Kidney (tissue), 14 donors: ENCODE data around the gene HLF. TPM values are rescaled to one million over a fixed set of nuclear protein-coding genes. Genes with fewer than 3 reads are reported as not detected.

Source experiments
- DNase-seq, 5 donors: peaks; one replicate each; pipeline ENCODE4 v3.0.0-alpha.2; 2013 to 2020
- FAIRE-seq: peaks from 2 replicates; lab custom pipeline; 2012; peaks lifted over from hg19 to GRCh38; lab: Jason Lieb, UNC
- H3K27ac ChIP-seq, 2 donors: one replicate each; pipeline ENCODE4 v1.7.0; 2013; ENCODE audit warnings: low read depth in 2 of 2, low read length in 2 of 2, inconsistent platforms in 1 of 2
- H3K27me3 ChIP-seq: one replicate; pipeline ENCODE4 v1.7.1; 2013; ENCODE audit warnings: low read length, inconsistent platforms; ENCODE audit not compliant: control insufficient read depth, insufficient read depth
- H3K36me3 ChIP-seq, 3 donors: one replicate each; pipeline versions ENCODE4 v1.7.0 to v1.7.1; 2013; ENCODE audit warnings: low read length in 3 of 3, control low read depth in 1 of 3, inconsistent platforms in 1 of 3; ENCODE audit not compliant: insufficient read depth in 3 of 3, control insufficient read depth in 2 of 3
- H3K4me1 ChIP-seq, 3 donors: one replicate each; pipeline versions ENCODE4 v1.7.0 to v1.7.1; 2013; ENCODE audit warnings: low read length in 3 of 3, inconsistent platforms in 1 of 3, low read depth in 1 of 3; ENCODE audit not compliant: control insufficient read depth in 2 of 3, insufficient read depth in 2 of 3
- H3K4me3 ChIP-seq, 3 donors: one replicate each; pipeline versions ENCODE4 v1.7.0 to v1.8.1; 2013; ENCODE audit warnings: low read length in 3 of 3, control low read depth in 1 of 3, inconsistent platforms in 1 of 3
- H3K9ac ChIP-seq, 3 donors: one replicate each; pipeline versions ENCODE4 v1.7.0 to v1.7.1; 2013; ENCODE audit warnings: low read length in 3 of 3, control low read depth in 1 of 3, inconsistent platforms in 1 of 3
- H3K9me3 ChIP-seq, 3 donors: one replicate each; pipeline versions ENCODE4 v1.7.0 to v1.7.1; 2013; ENCODE audit warnings: low read length in 3 of 3, control low read depth in 1 of 3, inconsistent platforms in 1 of 3; ENCODE audit not compliant: control insufficient read depth in 2 of 3, insufficient read depth in 1 of 3
- intact Hi-C: fragments of 100-400 bp; cut with DNase I; formaldehyde crosslinking; loops from one replicate; pipeline ENCODE4 v1.11.1; 2022
- polyA plus RNA-seq: library from polyadenylated mRNA; stranded (reverse); fragments of 350-450 nt; fragmentation: Illumina TruSeq; extraction: RNeasy Lipid Tissue Mini Kit (QIAGEN cat#74804); gene quantifications from one replicate; pipeline ENCODE4 v1.2.3, GENCODE V29; 2014; ENCODE audit warnings: low read depth, low replicate concordance; ENCODE audit not compliant: insufficient read depth
- total RNA-seq: library from RNA; stranded (reverse); fragmentation: NEBNext Ultra II Directional; extraction: Animal tissue kit (Norgen Biotek cat#: 25700); gene quantifications from one replicate; pipeline ENCODE4 v1.2.1, GENCODE V29; 2021
- TF ChIP-seq, protein P1 (sequence below): IDR thresholded peaks from 3 replicates; pipeline ENCODE4 v1.5.1; 2012; ENCODE audit warnings: mild to moderate bottlenecking, moderate library complexity, borderline replicate concordance; ENCODE audit not compliant: insufficient read depth; ENCODE audit errors: extremely low read depth
- donor health status: control.
- donor health status: control.
- donor health status: control.
- donor health status: control.
- donor health status: control.
- donor health status: DM: yes; HTN: yes; CAD: no.
- donor health status: Normal renal cell carcinoma (clear cell type).

Gene HLF
- total and polyA plus RNA-seq, 2 donors from 2014 or later = 9.1 to 38.4 TPM

DNA sequence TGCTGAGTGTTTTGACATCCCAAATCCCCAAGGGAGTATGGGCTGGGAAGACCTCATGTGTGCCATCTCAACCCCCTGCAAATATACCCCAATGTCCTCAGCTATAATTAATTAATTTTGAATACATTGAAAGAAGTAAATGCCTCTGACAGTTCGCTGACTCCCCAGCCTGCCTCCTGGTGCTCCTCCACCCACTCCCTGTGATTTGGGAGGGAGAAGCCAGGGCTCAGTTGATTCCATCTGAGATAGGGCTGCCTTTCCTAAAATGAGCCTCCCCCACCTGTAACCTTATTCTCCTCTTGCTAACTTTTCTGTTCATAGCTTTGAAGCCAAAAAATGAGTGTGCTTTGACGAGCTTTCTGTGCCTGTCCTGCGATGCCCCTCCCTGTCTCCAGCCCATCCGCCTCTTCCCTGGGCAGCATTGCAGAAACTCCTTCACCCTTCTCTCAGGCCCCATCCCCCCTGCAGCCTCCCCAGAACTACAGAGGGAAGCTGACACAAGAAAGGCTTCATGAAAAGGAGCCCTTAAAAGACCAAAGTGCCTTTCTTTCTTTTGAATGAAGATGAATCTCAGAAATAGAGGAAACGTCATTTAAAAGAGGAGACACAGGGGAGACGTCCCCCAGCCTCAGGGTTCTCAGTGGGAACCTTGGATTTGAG, 70.3 kb downstream of the HLF start:
- Histone ChIP-seq H3K27ac (no peak overlapping the region), H3K36me3 (no peaks in the 10 kb centered on the region), H3K4me1 (peaks cover 0 to 6% (median 0%) of the 10 kb centered on the region in 3 donors), H3K27me3 (no peaks in the 10 kb centered on the region), H3K9me3 (no peaks in the 10 kb centered on the region), H3K9ac (no peak overlapping the region), H3K4me3 (no peak overlapping the region)
- no peak for FAIRE-seq
- no peak for DNase-seq
- TF ChIP-seq, protein P1, sequence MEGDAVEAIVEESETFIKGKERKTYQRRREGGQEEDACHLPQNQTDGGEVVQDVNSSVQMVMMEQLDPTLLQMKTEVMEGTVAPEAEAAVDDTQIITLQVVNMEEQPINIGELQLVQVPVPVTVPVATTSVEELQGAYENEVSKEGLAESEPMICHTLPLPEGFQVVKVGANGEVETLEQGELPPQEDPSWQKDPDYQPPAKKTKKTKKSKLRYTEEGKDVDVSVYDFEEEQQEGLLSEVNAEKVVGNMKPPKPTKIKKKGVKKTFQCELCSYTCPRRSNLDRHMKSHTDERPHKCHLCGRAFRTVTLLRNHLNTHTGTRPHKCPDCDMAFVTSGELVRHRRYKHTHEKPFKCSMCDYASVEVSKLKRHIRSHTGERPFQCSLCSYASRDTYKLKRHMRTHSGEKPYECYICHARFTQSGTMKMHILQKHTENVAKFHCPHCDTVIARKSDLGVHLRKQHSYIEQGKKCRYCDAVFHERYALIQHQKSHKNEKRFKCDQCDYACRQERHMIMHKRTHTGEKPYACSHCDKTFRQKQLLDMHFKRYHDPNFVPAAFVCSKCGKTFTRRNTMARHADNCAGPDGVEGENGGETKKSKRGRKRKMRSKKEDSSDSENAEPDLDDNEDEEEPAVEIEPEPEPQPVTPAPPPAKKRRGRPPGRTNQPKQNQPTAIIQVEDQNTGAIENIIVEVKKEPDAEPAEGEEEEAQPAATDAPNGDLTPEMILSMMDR = no peak
- intact Hi-C loops = no loop called here

DNA sequence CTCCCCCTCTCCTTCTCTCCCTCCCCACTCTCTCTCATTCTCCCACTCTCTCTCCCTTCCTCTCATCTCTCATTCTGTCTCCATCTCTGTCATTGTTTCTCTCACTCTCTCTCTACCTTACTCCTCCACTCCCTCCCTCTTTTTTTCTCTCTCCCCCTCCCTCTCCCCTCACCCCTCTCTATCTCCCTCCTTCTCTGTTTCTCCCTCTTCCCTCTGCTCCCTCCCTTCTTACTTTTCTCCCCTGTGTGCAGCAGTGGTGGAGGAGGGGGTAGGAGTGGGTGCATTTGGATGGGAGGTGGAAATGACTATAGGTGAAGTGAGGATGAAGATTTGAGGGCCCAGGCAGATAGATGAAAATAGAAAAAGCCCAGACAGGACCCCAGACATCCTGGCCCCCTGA, 70.9 kb downstream of the HLF start:
- intact Hi-C loops = no loop called here
- H3K27me3 ChIP-seq = no peaks in the 10 kb centered on the region
- H3K27ac ChIP-seq = no peak overlapping the region
- no peak for FAIRE-seq
- no peak overlapping the region for H3K4me3 ChIP-seq
- peaks cover 0 to 6% (median 0%) of the 10 kb centered on the region in 3 donors for H3K4me1 ChIP-seq
- H3K9me3 ChIP-seq = no peaks in the 10 kb centered on the region
- TF ChIP-seq, protein P1 = no peak
- no peak for DNase-seq
- no peaks in the 10 kb centered on the region for H3K36me3 ChIP-seq
- no peak overlapping the region for H3K9ac ChIP-seq

DNA sequence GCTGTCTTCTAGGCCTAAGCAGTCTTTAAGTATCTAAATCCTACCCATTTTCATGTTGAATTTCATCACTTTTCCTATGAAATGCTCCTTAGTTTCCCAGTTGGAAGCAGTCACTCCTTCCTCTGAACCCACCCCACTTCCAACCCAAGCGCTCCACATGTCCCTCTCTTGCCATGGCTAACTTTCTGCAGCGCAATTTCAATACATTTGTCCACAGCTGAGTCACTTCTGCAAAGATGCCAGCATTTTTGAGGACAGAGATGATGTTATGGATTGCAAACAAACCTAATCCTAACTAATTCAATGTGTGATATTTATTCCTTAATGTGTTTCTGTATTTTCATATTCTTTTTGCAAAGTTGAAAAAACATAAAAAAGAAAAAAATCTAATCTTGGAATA, 71.7 kb downstream of the HLF start:
- Histone ChIP-seq H3K9ac (no peak overlapping the region), H3K4me3 (no peak overlapping the region), H3K27ac (no peak overlapping the region), H3K9me3 (no peaks in the 10 kb centered on the region), H3K27me3 (no peaks in the 10 kb centered on the region), H3K4me1 (no peaks in the 10 kb centered on the region), H3K36me3 (no peaks in the 10 kb centered on the region)
- FAIRE-seq (no peak), DNase-seq (no peak)
- TF ChIP-seq, protein P1 = no peak
- intact Hi-C loops = no loop called here

DNA sequence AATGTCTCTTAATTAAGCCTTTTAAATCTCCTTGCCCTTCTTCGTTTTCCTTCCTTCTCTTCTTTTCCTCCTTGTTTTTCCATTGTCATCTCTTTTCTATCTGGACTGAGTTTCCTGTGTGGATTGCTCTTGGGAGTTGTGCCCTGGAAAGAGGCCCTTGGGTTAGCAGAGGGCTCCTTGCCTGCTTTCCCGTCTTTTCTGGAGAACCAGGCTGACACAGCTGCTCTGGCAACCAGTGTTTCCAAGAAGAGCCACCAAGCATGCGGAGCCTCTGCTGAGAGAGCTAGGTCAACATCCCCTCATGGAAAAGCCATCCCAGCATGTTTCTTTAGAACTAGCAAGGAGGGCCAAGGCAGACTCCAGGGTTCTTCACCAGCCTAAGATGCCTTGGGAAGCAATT, 75.4 kb downstream of the HLF start:
- intact Hi-C loops = no loop called here
- no peak overlapping the region for H3K4me3 ChIP-seq
- no peak for FAIRE-seq

More for the DNA sequence above, 75.4 kb downstream of the HLF start:
- Histone ChIP-seq H3K36me3 (no peaks in the 10 kb centered on the region), H3K27ac (no peak overlapping the region), H3K27me3 (no peaks in the 10 kb centered on the region), H3K9me3 (no peaks in the 10 kb centered on the region), H3K4me1 (no peaks in the 10 kb centered on the region), H3K9ac (no peak overlapping the region)
- DNase-seq = no peak
- TF ChIP-seq, protein P1 = no peak
